ENCODE results near the gene PMPCB.
A peak's percentile ranks its signal among the peaks of the same experiment; 100 is the strongest.

GRCh38 chr7:103344453-103345149, 47.4 kb downstream of the PMPCB start, which contains the start of gene DNAJC2:
- TF ChIP-seq MEF2B (IDR thresholded peaks at IDR 0.05; ENCODE audit: partially characterized antibody, poor library complexity, severe bottlenecking), result no peak
- TF ChIP-seq POLR2AphosphoS5 (IDR thresholded peaks at IDR 0.05; ENCODE audit: low read length), result peak; percentile 92
- TF ChIP-seq CTCF (IDR thresholded peaks at IDR 0.05 in 2 of 3, conservative IDR thresholded peaks at IDR 0.05 in 1 of 3; ENCODE audit: control insufficient read depth in 2 of 3, extremely low read depth in 1 of 3, insufficient read depth in 1 of 3, low read depth in 3 of 3, low read length in 3 of 3), result no peak
- TF ChIP-seq SPI1 (IDR thresholded peaks at IDR 0.05; ENCODE audit: borderline replicate concordance, insufficient read depth, low read depth, low read length), result 0 out of 2 replicates have a peak, but pooled peaks have one; percentile 11
- TF ChIP-seq PRDM15 (CRISPR knock-in tag; IDR thresholded peaks at IDR 0.05), result no peak
- no peak for TF ChIP-seq REST (IDR thresholded peaks at IDR 0.05; ENCODE audit: low read depth, low read length)
- TF ChIP-seq USF2 (IDR thresholded peaks at IDR 0.05; ENCODE audit: borderline replicate concordance, low read depth, low read length), result no peak
- TF ChIP-seq SUPT20H (IDR thresholded peaks at IDR 0.05; ENCODE audit: borderline replicate concordance, control insufficient read depth, low read depth, low read length), result no peak
- no peak for TF ChIP-seq CEBPB (IDR thresholded peaks at IDR 0.05; ENCODE audit: borderline replicate concordance in 1 of 2, low read depth in 2 of 2, low read length in 2 of 2)
- TF ChIP-seq SMARCA5 (IDR thresholded peaks at IDR 0.05), result peak; percentile 88; the same call in 1 of the 2 replicates
- no peak for TF ChIP-seq RFX5 (IDR thresholded peaks at IDR 0.05; ENCODE audit: low read depth, low read length)
- TF ChIP-seq EP300 (IDR thresholded peaks at IDR 0.05; ENCODE audit: borderline replicate concordance in 1 of 2, control insufficient read depth in 1 of 2, low read depth in 2 of 2, low read length in 2 of 2), result no peak
- TF ChIP-seq NR2C2 (IDR thresholded peaks at IDR 0.05; ENCODE audit: borderline replicate concordance, control insufficient read depth, insufficient read length, low read depth), result no peak
- peak; percentile 94 for TF ChIP-seq POLR2A (IDR thresholded peaks at IDR 0.05; ENCODE audit: low read depth, low read length)

Data from GM12878 (cell line).